GM18858 (cell line): ENCODE data around the gene PRAMEF20.
"Not testable (repeated sequence)": the region's sequence is repeated elsewhere in the genome, so short reads cannot be mapped to it uniquely, and the experiment has no call there.

Source experiments
- ATAC-seq: cut with Tn5 transposase; IDR thresholded peaks from one replicate; pipeline ENCODE4 v1.9.1; 2021; ENCODE audit not compliant: unreplicated experiment

PRAMEF20 gene

GRCh38 chr1:13410150-13410549 lies at the start of gene PRAMEF20:
Gene PRAMEF20, plus strand, starts transcription at chr1:13410450. Its CDS starts 5,905 bp downstream, at chr1:13416355.
- not testable (repeated sequence) for ATAC-seq

GRCh38 chr1:13362364-13362763 lies 47.9 kb upstream of the PRAMEF20 start:
- ATAC-seq, result not testable (repeated sequence)

GRCh38 chr1:13364928-13365327 lies 45.3 kb upstream of the PRAMEF20 start:
- not testable (repeated sequence) for ATAC-seq

- not testable (repeated sequence) for ATAC-seq
Observed at GRCh38 chr1:13366536-13366935, 43.7 kb upstream of the PRAMEF20 start.

GRCh38 chr1:13368544-13368943 lies 41.7 kb upstream of the PRAMEF20 start:
- ATAC-seq, result not testable (repeated sequence)

GRCh38 chr1:13378983-13379382 lies 31.3 kb upstream of the PRAMEF20 start:
- ATAC-seq, result not testable (repeated sequence)

- not testable (repeated sequence) for ATAC-seq
Observed at GRCh38 chr1:13380380-13380779, 29.9 kb upstream of the PRAMEF20 start.

- not testable (repeated sequence) for ATAC-seq
Observed at GRCh38 chr1:13389332-13389731, 20.9 kb upstream of the PRAMEF20 start, which contains the start of gene PRAMEF17. Gene PRAMEF17, plus strand, starts transcription at chr1:13389632. Its CDS starts 26 bp downstream, at chr1:13389658.

GRCh38 chr1:13393004-13393403 lies 17.2 kb upstream of the PRAMEF20 start:
- ATAC-seq, result not testable (repeated sequence)

- not testable (repeated sequence) for ATAC-seq
Observed at GRCh38 chr1:13394761-13395160, 15.5 kb upstream of the PRAMEF20 start.

- ATAC-seq, result not testable (repeated sequence)
Observed at GRCh38 chr1:13395311-13395710, 14.9 kb upstream of the PRAMEF20 start.

- ATAC-seq, result no peak
Observed at GRCh38 chr1:13407811-13408210, 2.4 kb upstream of the PRAMEF20 start.

GRCh38 chr1:13430495-13430894 lies 20.2 kb downstream of the PRAMEF20 start:
- ATAC-seq, result no peak

GRCh38 chr1:13432251-13432650 lies 22.0 kb downstream of the PRAMEF20 start:
- ATAC-seq, result no peak

- ATAC-seq, result not testable (repeated sequence)
Observed at GRCh38 chr1:13433694-13434358, 23.6 kb downstream of the PRAMEF20 start.

GRCh38 chr1:13435458-13435857 lies 25.2 kb downstream of the PRAMEF20 start:
- ATAC-seq, result no peak

GRCh38 chr1:13439104-13439783 lies 29.0 kb downstream of the PRAMEF20 start:
- ATAC-seq, result not testable (repeated sequence)

- ATAC-seq, result no peak
Observed at GRCh38 chr1:13443335-13443979, 33.2 kb downstream of the PRAMEF20 start.

GRCh38 chr1:13450204-13450603 lies 40.0 kb downstream of the PRAMEF20 start:
- ATAC-seq, result no peak

- no peak for ATAC-seq
Observed at GRCh38 chr1:13451399-13451965, 41.2 kb downstream of the PRAMEF20 start.

GRCh38 chr1:13456904-13457532 lies 46.8 kb downstream of the PRAMEF20 start:
- no peak for ATAC-seq
